ENCODE data around the gene SLC26A4.

Gene SLC26A4

GRCh38 chr7:107754642-107755041 lies 94.0 kb downstream of the SLC26A4 start:
- no peak for DNase-seq

DNA sequence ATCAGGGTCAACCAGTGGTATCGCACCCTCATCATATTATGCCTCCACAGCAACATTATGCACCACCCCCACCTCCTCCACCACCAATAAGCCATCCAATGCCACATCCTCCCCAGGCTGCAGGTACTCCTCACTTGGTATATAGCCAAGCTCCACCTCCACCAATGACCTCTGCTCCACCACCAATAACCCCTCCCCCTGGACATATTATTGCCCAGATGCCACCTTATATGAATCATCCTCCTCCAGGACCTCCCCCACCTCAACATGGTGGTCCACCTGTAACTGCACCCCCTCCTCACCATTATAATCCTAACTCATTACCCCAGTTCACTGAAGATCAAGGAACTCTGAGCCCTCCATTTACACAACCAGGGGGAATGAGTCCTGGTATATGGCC lies 98.0 kb downstream of the SLC26A4 start:
- no peak for DNase-seq

DNA sequence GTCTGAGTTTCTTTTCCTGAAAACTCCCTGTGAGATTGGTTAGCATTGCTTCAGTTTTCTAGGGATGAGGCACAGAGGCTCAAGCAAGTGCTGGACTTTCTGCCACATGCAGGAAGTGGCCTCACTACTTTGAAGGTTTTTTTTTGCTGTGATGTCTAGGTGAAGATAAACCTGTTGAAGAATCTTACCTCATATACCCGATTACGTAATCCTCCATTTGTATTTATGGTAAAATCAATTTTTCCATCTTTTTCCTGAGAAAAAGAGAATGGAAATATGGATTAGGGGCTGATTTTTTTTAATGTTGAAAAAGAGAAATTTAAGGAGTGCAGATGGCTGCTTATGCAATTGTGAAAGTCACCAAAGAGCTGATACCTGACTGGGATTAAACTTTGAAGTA lies 106.8 kb downstream of the SLC26A4 start:
- no peak for DNase-seq

All from SW 1271 (cell line).